ENCODE data around the gene BCDIN3D.
"Not testable (repeated sequence)": the region's sequence is repeated elsewhere in the genome, so short reads cannot be mapped to it uniquely, and the experiment has no call there.

Gene BCDIN3D

DNA sequence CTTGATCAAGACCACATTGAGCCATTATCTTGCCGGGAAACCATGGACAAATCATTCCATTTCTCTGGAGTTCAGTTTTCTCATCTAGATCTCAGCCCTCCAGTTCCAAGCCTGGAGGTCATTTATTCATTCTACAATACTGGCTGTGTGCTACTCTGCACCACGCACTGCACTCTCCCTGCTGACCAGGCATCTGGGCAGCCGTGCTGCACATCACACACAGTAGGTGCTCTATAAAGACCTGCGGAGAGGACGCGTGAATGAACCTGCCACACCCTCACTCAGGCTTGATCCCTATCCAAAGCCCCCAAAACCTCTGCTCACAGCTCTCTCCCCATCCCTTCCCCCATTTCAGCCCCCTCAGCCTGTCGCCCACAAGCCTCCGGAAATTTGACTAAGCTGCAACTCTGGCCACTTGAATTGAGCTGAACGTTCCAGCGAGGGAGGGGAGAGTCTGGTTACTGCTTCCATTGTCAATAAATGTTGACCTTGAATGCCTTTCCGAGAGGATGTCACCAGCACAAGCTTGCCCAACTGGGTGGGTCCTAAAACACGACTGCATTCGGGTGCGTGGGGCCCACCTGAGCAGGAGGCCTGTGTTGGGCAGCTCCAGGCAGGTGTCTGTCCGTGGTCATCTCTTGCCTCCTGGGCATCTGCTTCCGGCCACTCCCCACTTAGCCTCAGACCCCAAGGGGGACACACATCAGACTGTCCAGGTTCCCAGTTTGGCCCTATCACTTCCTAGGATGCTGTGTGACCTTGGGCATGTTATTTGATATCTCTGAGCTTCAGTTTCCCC, 43.0 kb upstream of the BCDIN3D start:
- no peak overlapping the region for H3K9ac ChIP-seq (ENCODE audit: low read depth, low read length)
- H3K27ac ChIP-seq (ENCODE audit: low read length) = no peak overlapping the region
- H3K4me3 ChIP-seq (ENCODE audit: low read length) = no peak overlapping the region
- no peaks in the 10 kb centered on the region for H3K9me3 ChIP-seq (ENCODE audit: insufficient read depth, low read depth, low read length)
- no peaks in the 10 kb centered on the region for H3K36me3 ChIP-seq (ENCODE audit: insufficient read depth, low read depth, low read length)
- no peaks in the 10 kb centered on the region for H3K27me3 ChIP-seq (ENCODE audit: insufficient read depth, low read length)
- H3K4me1 ChIP-seq (ENCODE audit: insufficient read depth, low read length) = peaks cover 21% of the 10 kb centered on the region; the same call in 1 of the 2 replicates

- Histone ChIP-seq H3K9me3 (ENCODE audit: insufficient read depth, low read depth, low read length) (no peaks in the 10 kb centered on the region), H3K27ac (ENCODE audit: low read length) (no peak overlapping the region), H3K36me3 (ENCODE audit: insufficient read depth, low read depth, low read length) (no peaks in the 10 kb centered on the region), H3K9ac (ENCODE audit: low read depth, low read length) (no peak overlapping the region), H3K4me1 (ENCODE audit: insufficient read depth, low read length) (peaks cover 21% of the 10 kb centered on the region; the same call in 1 of the 2 replicates), H3K4me3 (ENCODE audit: low read length) (0 out of 2 replicates have a peak overlapping the region, but pooled peaks have one; percentile 10), H3K27me3 (ENCODE audit: insufficient read depth, low read length) (no peaks in the 10 kb centered on the region)
Observed at GRCh38 chr12:49885118-49885517, 42.2 kb upstream of the BCDIN3D start.

DNA sequence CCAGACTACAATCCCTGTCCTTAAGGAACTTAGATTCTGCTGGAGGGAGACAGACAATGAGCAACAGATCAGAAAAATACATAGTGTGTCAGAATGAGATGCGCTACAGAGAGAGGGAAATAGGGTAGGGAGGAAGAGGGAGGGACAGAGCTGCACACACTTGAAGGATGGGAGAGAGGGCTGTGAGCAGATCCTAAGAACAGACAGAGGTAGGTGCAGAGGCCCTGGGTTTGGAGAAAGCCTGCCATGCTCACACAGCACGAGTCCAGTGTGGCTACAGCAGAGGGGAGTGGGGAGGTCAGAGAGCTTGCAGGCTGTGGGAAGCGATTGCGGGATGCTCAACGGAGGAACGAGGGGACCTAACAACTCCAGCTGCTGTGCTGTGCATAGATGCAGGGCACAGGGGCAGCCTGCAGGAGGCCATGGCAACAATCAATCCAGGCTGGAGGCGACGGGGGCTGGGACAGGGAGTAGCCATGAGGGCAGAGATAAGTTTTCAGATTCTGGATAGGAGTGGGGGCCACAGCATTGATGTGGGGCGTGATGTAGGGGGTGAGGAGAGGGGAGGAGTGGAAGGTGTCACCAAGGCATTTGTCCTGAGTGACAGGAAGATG, 40.1 kb upstream of the BCDIN3D start:
- Histone ChIP-seq H3K27ac (ENCODE audit: low read length) (no peak overlapping the region), H3K4me1 (ENCODE audit: insufficient read depth, low read length) (peaks cover 21% of the 10 kb centered on the region; the same call in 1 of the 2 replicates), H3K9ac (ENCODE audit: low read depth, low read length) (no peak overlapping the region), H3K27me3 (ENCODE audit: insufficient read depth, low read length) (no peaks in the 10 kb centered on the region), H3K36me3 (ENCODE audit: insufficient read depth, low read depth, low read length) (no peaks in the 10 kb centered on the region), H3K9me3 (ENCODE audit: insufficient read depth, low read depth, low read length) (no peaks in the 10 kb centered on the region), H3K4me3 (ENCODE audit: low read length) (no peak overlapping the region)

- Histone ChIP-seq H3K4me3 (ENCODE audit: low read length) (no peak overlapping the region), H3K9me3 (ENCODE audit: insufficient read depth, low read depth, low read length) (no peaks in the 10 kb centered on the region), H3K4me1 (ENCODE audit: insufficient read depth, low read length) (peaks cover 21% of the 10 kb centered on the region; the same call in 1 of the 2 replicates), H3K36me3 (ENCODE audit: insufficient read depth, low read depth, low read length) (no peaks in the 10 kb centered on the region), H3K27me3 (ENCODE audit: insufficient read depth, low read length) (no peaks in the 10 kb centered on the region), H3K27ac (ENCODE audit: low read length) (no peak overlapping the region), H3K9ac (ENCODE audit: low read depth, low read length) (no peak overlapping the region)
Observed at GRCh38 chr12:49882248-49882850, 39.4 kb upstream of the BCDIN3D start.

- Histone ChIP-seq H3K27ac (ENCODE audit: low read length) (no peak overlapping the region), H3K36me3 (ENCODE audit: insufficient read depth, low read depth, low read length) (no peaks in the 10 kb centered on the region), H3K4me1 (ENCODE audit: insufficient read depth, low read length) (peaks cover 21% of the 10 kb centered on the region; the same call in 1 of the 2 replicates), H3K9me3 (ENCODE audit: insufficient read depth, low read depth, low read length) (no peaks in the 10 kb centered on the region), H3K4me3 (ENCODE audit: low read length) (no peak overlapping the region), H3K27me3 (ENCODE audit: insufficient read depth, low read length) (no peaks in the 10 kb centered on the region), H3K9ac (ENCODE audit: low read depth, low read length) (no peak overlapping the region)
Observed at GRCh38 chr12:49881415-49882247, 38.7 kb upstream of the BCDIN3D start.

DNA sequence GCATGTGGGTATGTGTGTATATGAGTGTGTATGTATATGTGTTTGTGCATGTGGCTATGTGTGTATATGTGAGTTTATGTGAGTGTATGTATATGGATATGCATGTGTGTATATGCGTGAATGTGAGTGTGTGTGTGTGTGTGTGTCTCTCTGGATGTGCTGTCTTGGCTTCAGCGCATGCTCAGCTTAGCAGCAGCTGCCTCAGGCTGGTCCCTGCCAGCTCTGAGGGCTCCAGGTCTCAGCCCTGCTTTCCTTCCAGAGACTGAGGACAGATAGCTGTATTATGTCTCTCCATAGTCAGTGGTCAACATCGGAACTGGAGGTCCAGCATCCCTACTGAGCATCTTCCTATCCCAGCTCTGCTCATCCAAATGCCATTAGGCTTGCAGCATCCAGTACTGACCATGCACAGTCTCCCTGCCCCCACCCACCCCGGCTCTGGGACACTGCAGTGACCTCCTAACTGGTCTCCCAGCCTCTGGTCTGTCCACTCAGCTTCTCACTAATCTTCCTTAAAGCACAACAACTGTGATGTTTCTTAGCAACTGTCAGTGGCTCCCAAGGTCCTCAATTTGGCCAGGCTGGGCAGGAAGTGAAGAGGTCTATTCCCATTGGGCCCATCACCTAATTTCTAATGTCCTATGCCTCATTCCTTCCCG, 38.0 kb upstream of the BCDIN3D start:
- Histone ChIP-seq H3K27me3 (ENCODE audit: insufficient read depth, low read length) (no peaks in the 10 kb centered on the region), H3K9me3 (ENCODE audit: insufficient read depth, low read depth, low read length) (no peaks in the 10 kb centered on the region), H3K9ac (ENCODE audit: low read depth, low read length) (no peak overlapping the region), H3K27ac (ENCODE audit: low read length) (no peak overlapping the region), H3K36me3 (ENCODE audit: insufficient read depth, low read depth, low read length) (no peaks in the 10 kb centered on the region), H3K4me3 (ENCODE audit: low read length) (no peak overlapping the region), H3K4me1 (ENCODE audit: insufficient read depth, low read length) (peaks cover 21% of the 10 kb centered on the region; the same call in 1 of the 2 replicates)

DNA sequence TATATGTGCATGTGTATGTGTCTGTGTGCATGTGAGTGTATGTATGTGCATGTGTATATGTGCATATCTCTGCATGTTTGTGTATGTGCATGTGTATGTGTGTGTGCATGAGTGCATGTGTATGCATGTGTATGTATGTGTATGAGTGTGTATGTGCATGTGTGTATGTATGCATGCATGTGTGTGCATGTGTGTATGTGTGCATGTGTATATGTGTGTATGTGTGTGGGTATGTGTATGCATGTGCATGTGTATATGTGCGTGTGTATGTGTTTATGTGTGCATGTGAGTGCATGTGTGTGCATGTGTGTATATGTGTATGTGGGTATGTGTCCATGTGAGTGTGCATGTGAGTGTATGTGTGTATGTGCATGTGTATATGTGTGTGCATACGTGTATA, 36.2 kb upstream of the BCDIN3D start:
- H3K27me3 ChIP-seq (ENCODE audit: insufficient read depth, low read length); H3K9ac ChIP-seq (ENCODE audit: low read depth, low read length); H3K27ac ChIP-seq (ENCODE audit: low read length); H3K9me3 ChIP-seq (ENCODE audit: insufficient read depth, low read depth, low read length); H3K4me1 ChIP-seq (ENCODE audit: insufficient read depth, low read length); H3K36me3 ChIP-seq (ENCODE audit: insufficient read depth, low read depth, low read length); H3K4me3 ChIP-seq (ENCODE audit: low read length): not testable (repeated sequence)

GRCh38 chr12:49878021-49878420, 35.1 kb upstream of the BCDIN3D start:
- no peak overlapping the region for H3K4me3 ChIP-seq (ENCODE audit: low read length)
- H3K9me3 ChIP-seq (ENCODE audit: insufficient read depth, low read depth, low read length) = no peaks in the 10 kb centered on the region
- H3K27ac ChIP-seq (ENCODE audit: low read length) = no peak overlapping the region
- H3K27me3 ChIP-seq (ENCODE audit: insufficient read depth, low read length) = no peaks in the 10 kb centered on the region
- H3K4me1 ChIP-seq (ENCODE audit: insufficient read depth, low read length) = peaks cover 4% of the 10 kb centered on the region; the same call in 1 of the 2 replicates
- no peak overlapping the region for H3K9ac ChIP-seq (ENCODE audit: low read depth, low read length)
- no peaks in the 10 kb centered on the region for H3K36me3 ChIP-seq (ENCODE audit: insufficient read depth, low read depth, low read length)

DNA sequence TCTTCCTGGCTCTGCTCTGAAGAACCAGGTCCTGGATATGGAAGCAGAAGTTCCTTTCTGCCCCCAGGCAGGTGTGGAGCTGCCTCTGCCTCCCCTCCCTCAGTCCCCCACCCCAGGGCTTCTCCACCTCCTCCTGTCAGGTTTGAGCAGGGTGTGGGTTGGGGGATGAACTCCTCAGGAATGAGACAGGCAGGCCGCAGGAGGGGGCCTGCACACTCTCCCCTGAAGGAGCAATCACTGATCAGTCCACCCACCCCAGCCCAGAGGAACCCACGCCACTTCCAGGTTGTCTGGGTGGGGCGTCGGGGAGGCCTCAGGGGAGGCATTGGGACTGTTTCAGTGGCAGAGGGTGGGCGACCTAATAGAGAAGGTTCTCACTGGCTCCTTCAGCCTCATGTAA, 34.2 kb upstream of the BCDIN3D start:
- Histone ChIP-seq H3K4me3 (ENCODE audit: low read length) (no peak overlapping the region), H3K4me1 (ENCODE audit: insufficient read depth, low read length) (peaks cover 1% of the 10 kb centered on the region; the same call in 1 of the 2 replicates), H3K9ac (ENCODE audit: low read depth, low read length) (no peak overlapping the region), H3K9me3 (ENCODE audit: insufficient read depth, low read depth, low read length) (no peaks in the 10 kb centered on the region), H3K27me3 (ENCODE audit: insufficient read depth, low read length) (no peaks in the 10 kb centered on the region), H3K27ac (ENCODE audit: low read length) (no peak overlapping the region), H3K36me3 (ENCODE audit: insufficient read depth, low read depth, low read length) (no peaks in the 10 kb centered on the region)

- Histone ChIP-seq H3K36me3 (ENCODE audit: insufficient read depth, low read depth, low read length) (no peaks in the 10 kb centered on the region), H3K27ac (ENCODE audit: low read length) (no peak overlapping the region), H3K27me3 (ENCODE audit: insufficient read depth, low read length) (no peaks in the 10 kb centered on the region), H3K9me3 (ENCODE audit: insufficient read depth, low read depth, low read length) (no peaks in the 10 kb centered on the region), H3K4me3 (ENCODE audit: low read length) (no peak overlapping the region), H3K9ac (ENCODE audit: low read depth, low read length) (no peak overlapping the region), H3K4me1 (ENCODE audit: insufficient read depth, low read length) (no peaks in the 10 kb centered on the region)
Observed at GRCh38 chr12:49876070-49876469, 33.2 kb upstream of the BCDIN3D start.
